ENCODE results near the gene PRKN. TPM values are rescaled to one million over a fixed set of nuclear protein-coding genes. Genes with fewer than 3 reads are reported as not detected.

Gene PRKN
- total and polyA plus RNA-seq, 2 donors (not counting 3 experiments of a cell fraction or from before 2014, with no cell fraction given): 0.06 TPM; not detected in 1

- TF ChIP-seq JUN (IDR thresholded peaks at IDR 0.05; ENCODE audit: borderline replicate concordance, insufficient read depth, insufficient read length, low read depth): no peak
- no peak for TF ChIP-seq CTCF (IDR thresholded peaks at IDR 0.05; ENCODE audit: extremely low read depth in 1 of 2, insufficient read depth in 1 of 2, low read depth in 1 of 2, low read length in 2 of 2)
- no peak for TF ChIP-seq FOS (IDR thresholded peaks at IDR 0.05; ENCODE audit: borderline replicate concordance, insufficient read depth, low read length)
- TF ChIP-seq MAX (IDR thresholded peaks at IDR 0.05; ENCODE audit: insufficient read depth, insufficient read length): no peak
- no peak for TF ChIP-seq EZH2 (IDR thresholded peaks at IDR 0.05; ENCODE audit: borderline replicate concordance, low read depth, low read length, severe bottlenecking)
- no peak for TF ChIP-seq POLR2AphosphoS5 (IDR thresholded peaks at IDR 0.05; ENCODE audit: insufficient read depth, low read depth, low read length)
- no peak for TF ChIP-seq GATA2 (IDR thresholded peaks at IDR 0.05; ENCODE audit: insufficient read depth, insufficient read length, low read depth, low read length)
- no peak for TF ChIP-seq POLR2A (IDR thresholded peaks at IDR 0.05; ENCODE audit: low read depth, low read length)
- TF ChIP-seq MYC (IDR thresholded peaks at IDR 0.05; ENCODE audit: low read depth, low read length): no peak
- dilution Hi-C loops (cut with MboI; ENCODE audit: extremely low pct_ligation_motif_present, low sequenced_read_pairs): no loop called here
- POLR2A ChIA-PET: no interaction called here
Observed at GRCh38 chr6:161584051-161584450, 1143.5 kb downstream of the PRKN start.

More at GRCh38 chr6:161584051-161584450, 1143.5 kb downstream of the PRKN start:
- Histone ChIP-seq H3K9me3 (replicated peaks; ENCODE audit: control insufficient read depth, insufficient read depth, low read length) (no peaks in the 10 kb centered on the region), H3K36me3 (ENCODE audit: control insufficient read depth in 2 of 2, extremely low read depth in 1 of 2, insufficient read depth in 2 of 2, low read length in 2 of 2) (no peaks in the 10 kb centered on the region), H3K79me2 (ENCODE audit: control insufficient read depth, insufficient read depth, low read length) (no peaks in the 10 kb centered on the region), H3K27ac (ENCODE audit: insufficient read depth, low read depth, low read length) (no peak overlapping the region), H3K4me1 (ENCODE audit: control insufficient read depth, extremely low read depth, insufficient read depth, low read length) (no peaks in the 10 kb centered on the region), H3K27me3 (ENCODE audit: control insufficient read depth in 2 of 2, insufficient read depth in 2 of 2, low read length in 2 of 2) (no peaks in the 10 kb centered on the region), H3K9ac (replicated peaks; ENCODE audit: extremely low read depth, insufficient read depth, low read length) (no peak overlapping the region), H3K4me3 (replicated peaks in 1 of 3; ENCODE audit: insufficient read depth in 1 of 3, low read depth in 1 of 3, low read length in 3 of 3) (no peak overlapping the region), H2AFZ (ENCODE audit: low read depth, low read length) (no peak overlapping the region), H3K9me1 (replicated peaks; ENCODE audit: control insufficient read depth, extremely low read depth, insufficient read depth, low read length) (no peaks in the 10 kb centered on the region), H4K20me1 (replicated peaks; ENCODE audit: control insufficient read depth, extremely low read depth, insufficient read depth, low read length) (no peaks in the 10 kb centered on the region), H3K4me2 (ENCODE audit: insufficient read depth, low read length) (no peak overlapping the region)
- BruUV-seq (replicated peaks): no TSS peak
- CTCF ChIA-PET: no interaction called here
- no peak for FAIRE-seq
- intact Hi-C loops (cut with micrococcal nuclease): no loop called here
- no peak for DNase-seq (ENCODE audit: low read depth, low spot score)

Measured in endothelial cell of umbilical vein (primary cell).